AG09309 (cell line): ENCODE data around the gene HOXC11.

Source experiments
- DNase-seq: peaks from one replicate; pipeline ENCODE4 v3.0.0-alpha.2; 2010; ENCODE audit warnings: low read depth
- H3K4me3 ChIP-seq: 2 replicates; pipeline ENCODE4 v1.5.1; 2011; ENCODE audit warnings: mild to moderate bottlenecking, low read depth, low read length, moderate library complexity; ENCODE audit not compliant: control insufficient read depth
- TF ChIP-seq, protein P1 (sequence below): IDR thresholded peaks from 2 replicates; pipeline ENCODE4 v1.5.1; 2011; ENCODE audit warnings: mild to moderate bottlenecking, low read depth, low read length, inconsistent platforms; ENCODE audit not compliant: insufficient read depth, control insufficient read depth; ENCODE audit errors: missing control alignments

Gene HOXC11

GRCh38 chr12:53938326-53939140 lies 34.4 kb upstream of the HOXC11 start, which contains the start of gene HOXC13:
TSS of gene HOXC13 (plus strand) at chr12:53938831. CDS start at chr12:53938907, 76 bp downstream.
- peak within 1 kb of the TSS; percentile 42 for H3K4me3 ChIP-seq
- peak; percentile 58 for DNase-seq

DNA sequence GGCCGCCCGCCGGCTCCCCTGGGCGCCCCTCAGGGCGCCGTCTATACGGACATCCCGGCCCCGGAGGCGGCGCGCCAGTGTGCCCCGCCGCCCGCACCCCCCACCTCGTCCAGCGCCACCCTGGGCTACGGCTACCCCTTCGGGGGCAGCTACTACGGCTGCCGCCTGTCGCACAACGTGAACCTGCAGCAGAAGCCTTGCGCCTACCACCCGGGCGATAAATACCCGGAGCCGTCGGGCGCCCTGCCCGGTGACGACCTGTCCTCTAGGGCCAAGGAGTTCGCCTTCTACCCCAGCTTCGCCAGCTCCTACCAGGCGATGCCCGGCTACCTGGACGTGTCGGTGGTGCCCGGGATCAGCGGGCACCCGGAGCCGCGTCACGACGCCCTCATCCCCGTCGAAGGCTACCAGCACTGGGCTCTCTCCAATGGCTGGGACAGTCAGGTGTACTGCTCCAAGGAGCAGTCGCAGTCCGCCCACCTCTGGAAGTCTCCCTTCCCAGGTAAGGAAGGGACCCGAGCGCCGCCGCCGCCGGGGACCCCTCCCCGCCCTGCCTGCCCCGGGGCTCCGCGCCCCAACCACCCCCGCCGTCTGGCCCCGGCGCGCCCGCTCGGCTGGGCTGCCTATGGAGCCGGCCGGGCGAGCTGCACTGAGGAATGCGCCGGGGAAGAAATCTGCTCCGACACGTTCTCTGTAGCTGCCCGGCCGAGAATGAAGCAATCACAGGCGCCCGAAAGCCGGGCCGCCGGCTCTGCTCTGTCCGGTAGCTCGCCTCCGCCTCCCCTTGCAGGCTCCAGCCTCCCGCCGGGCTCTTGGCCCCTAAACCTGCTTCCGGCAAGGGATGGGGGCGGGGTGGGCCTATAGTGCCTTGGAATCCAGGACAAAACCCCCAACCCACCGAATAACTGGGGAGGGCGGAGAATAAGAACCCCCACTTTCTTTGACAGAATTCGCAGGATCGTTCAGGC lies 33.5 kb upstream of the HOXC11 start:
- DNase-seq = peak; percentile 0
- TF ChIP-seq, protein P1, sequence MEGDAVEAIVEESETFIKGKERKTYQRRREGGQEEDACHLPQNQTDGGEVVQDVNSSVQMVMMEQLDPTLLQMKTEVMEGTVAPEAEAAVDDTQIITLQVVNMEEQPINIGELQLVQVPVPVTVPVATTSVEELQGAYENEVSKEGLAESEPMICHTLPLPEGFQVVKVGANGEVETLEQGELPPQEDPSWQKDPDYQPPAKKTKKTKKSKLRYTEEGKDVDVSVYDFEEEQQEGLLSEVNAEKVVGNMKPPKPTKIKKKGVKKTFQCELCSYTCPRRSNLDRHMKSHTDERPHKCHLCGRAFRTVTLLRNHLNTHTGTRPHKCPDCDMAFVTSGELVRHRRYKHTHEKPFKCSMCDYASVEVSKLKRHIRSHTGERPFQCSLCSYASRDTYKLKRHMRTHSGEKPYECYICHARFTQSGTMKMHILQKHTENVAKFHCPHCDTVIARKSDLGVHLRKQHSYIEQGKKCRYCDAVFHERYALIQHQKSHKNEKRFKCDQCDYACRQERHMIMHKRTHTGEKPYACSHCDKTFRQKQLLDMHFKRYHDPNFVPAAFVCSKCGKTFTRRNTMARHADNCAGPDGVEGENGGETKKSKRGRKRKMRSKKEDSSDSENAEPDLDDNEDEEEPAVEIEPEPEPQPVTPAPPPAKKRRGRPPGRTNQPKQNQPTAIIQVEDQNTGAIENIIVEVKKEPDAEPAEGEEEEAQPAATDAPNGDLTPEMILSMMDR = no peak

More at GRCh38 chr12:53938326-53939140, 34.4 kb upstream of the HOXC11 start, which contains the start of gene HOXC13:
- TF ChIP-seq, protein P1 = no peak

DNA sequence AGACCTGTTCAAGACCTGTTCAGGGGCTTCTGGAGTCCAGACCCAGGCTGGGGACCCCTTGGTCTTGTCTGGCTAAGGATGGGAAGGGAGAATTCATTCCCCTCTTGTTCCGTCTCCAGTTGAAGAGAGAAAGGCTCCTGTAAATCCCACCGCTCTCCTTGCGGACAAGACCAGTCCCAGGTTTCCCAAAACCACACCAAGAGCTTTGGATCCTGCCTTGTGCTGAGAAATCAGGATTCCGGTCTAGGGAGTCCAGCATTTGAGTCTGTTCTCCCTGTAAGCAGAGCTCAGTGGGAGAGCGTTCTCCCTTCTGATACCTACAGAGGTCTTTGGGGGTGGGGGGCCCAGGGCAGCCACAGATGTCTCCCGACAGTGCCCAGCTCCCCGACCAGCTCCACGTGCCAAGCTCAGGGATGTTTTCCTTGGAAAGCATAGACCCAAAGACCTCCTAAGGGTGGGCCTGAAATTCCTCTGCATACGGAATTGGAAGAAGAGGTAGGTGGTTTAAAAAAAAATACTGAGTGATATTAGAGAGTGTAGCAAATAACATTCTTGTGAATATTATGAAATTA lies 32.4 kb upstream of the HOXC11 start:
- no peak for DNase-seq
- no peak overlapping the region for H3K4me3 ChIP-seq
- TF ChIP-seq, protein P1 = no peak

More for the DNA sequence above, 33.5 kb upstream of the HOXC11 start:
- peak overlapping the region; percentile 29 for H3K4me3 ChIP-seq

DNA sequence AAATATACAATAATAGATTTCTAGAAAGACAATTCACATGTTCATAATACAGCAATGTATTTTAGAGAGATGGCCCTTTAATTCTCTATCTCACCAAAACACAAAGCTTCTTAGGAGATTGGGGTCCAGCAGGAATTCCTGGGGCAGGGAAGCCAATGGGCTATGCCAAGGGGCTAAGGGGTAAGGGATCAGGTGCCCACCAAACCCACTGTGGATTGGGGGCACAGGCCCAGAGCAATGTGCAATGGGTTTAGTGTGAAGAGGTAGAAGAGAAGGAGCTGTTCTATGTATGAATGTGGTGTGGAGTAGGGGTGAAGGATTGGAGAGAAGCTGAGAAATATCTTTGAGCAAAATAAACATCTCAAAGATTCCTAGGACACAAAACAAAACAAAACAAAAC lies 31.7 kb upstream of the HOXC11 start:
- TF ChIP-seq, protein P1 = no peak
- DNase-seq = no peak
- no peak overlapping the region for H3K4me3 ChIP-seq

- TF ChIP-seq, protein P1 = no peak
- DNase-seq = no peak
- no peak overlapping the region for H3K4me3 ChIP-seq
These were observed 31.2 kb upstream of the HOXC11 start for GRCh38 chr12:53941750-53942149.

GRCh38 chr12:53942467-53942997 lies 30.4 kb upstream of the HOXC11 start:
- DNase-seq = no peak
- TF ChIP-seq, protein P1 = no peak
- H3K4me3 ChIP-seq = no peak overlapping the region
